ENCODE data around the gene ROBO1.

ROBO1 gene

GRCh38 chr3:78844307-78844706 lies 923.5 kb downstream of the ROBO1 start:
- H3K9ac ChIP-seq (ENCODE audit: low read depth, low read length): no peak overlapping the region
- no peak overlapping the region for H3K27ac ChIP-seq (ENCODE audit: low read length)
- H3K9me3 ChIP-seq (ENCODE audit: insufficient read depth, low read length, severe bottlenecking): no peaks in the 10 kb centered on the region
- no peaks in the 10 kb centered on the region for H4K20me1 ChIP-seq (ENCODE audit: insufficient read depth, low read length)
- H2AFZ ChIP-seq (ENCODE audit: low read depth, low read length): no peak overlapping the region
- H3K79me2 ChIP-seq (ENCODE audit: insufficient read depth, low read length): no peaks in the 10 kb centered on the region
- DNase-seq (no peak), ATAC-seq (ENCODE audit: insufficient read depth, low read depth) (no peak)
- no peaks in the 10 kb centered on the region for H3K4me1 ChIP-seq (ENCODE audit: insufficient read depth, low read length)
- no peak overlapping the region for H3K4me3 ChIP-seq (ENCODE audit: low read depth in 1 of 2, low read length in 2 of 2)
- TF ChIP-seq CTCF (IDR thresholded peaks at IDR 0.05; ENCODE audit: borderline replicate concordance, extremely low read depth, low read length, poor library complexity, severe bottlenecking): no peak
- TF ChIP-seq EZH2 (IDR thresholded peaks at IDR 0.05; ENCODE audit: borderline replicate concordance, low read depth, low read length, severe bottlenecking): no peak
- no peaks in the 10 kb centered on the region for H3K27me3 ChIP-seq (ENCODE audit: insufficient read depth, low read length, poor library complexity)
- H3K36me3 ChIP-seq (ENCODE audit: insufficient read depth, low read length): no peaks in the 10 kb centered on the region
- H3K4me2 ChIP-seq (ENCODE audit: insufficient read depth, low read length): no peak overlapping the region

GRCh38 chr3:78839693-78840092 lies 928.1 kb downstream of the ROBO1 start:
- Histone ChIP-seq H3K4me3 (ENCODE audit: low read depth in 1 of 2, low read length in 2 of 2) (no peak overlapping the region), H3K9me3 (ENCODE audit: insufficient read depth, low read length, severe bottlenecking) (no peaks in the 10 kb centered on the region), H3K9ac (ENCODE audit: low read depth, low read length) (no peak overlapping the region), H2AFZ (ENCODE audit: low read depth, low read length) (no peak overlapping the region), H3K27me3 (ENCODE audit: insufficient read depth, low read length, poor library complexity) (no peaks in the 10 kb centered on the region), H3K27ac (ENCODE audit: low read length) (no peak overlapping the region), H3K4me1 (ENCODE audit: insufficient read depth, low read length) (no peaks in the 10 kb centered on the region), H4K20me1 (ENCODE audit: insufficient read depth, low read length) (no peaks in the 10 kb centered on the region), H3K36me3 (ENCODE audit: insufficient read depth, low read length) (no peaks in the 10 kb centered on the region), H3K4me2 (ENCODE audit: insufficient read depth, low read length) (no peak overlapping the region), H3K79me2 (ENCODE audit: insufficient read depth, low read length) (no peaks in the 10 kb centered on the region)
- no peak for TF ChIP-seq CTCF (IDR thresholded peaks at IDR 0.05; ENCODE audit: borderline replicate concordance, extremely low read depth, low read length, poor library complexity, severe bottlenecking)
- TF ChIP-seq EZH2 (IDR thresholded peaks at IDR 0.05; ENCODE audit: borderline replicate concordance, low read depth, low read length, severe bottlenecking): no peak
- DNase-seq (no peak), ATAC-seq (ENCODE audit: insufficient read depth, low read depth) (no peak)

GRCh38 chr3:78838362-78838761 lies 929.4 kb downstream of the ROBO1 start:
- Histone ChIP-seq H2AFZ (ENCODE audit: low read depth, low read length) (no peak overlapping the region), H3K4me2 (ENCODE audit: insufficient read depth, low read length) (no peak overlapping the region), H3K4me1 (ENCODE audit: insufficient read depth, low read length) (no peaks in the 10 kb centered on the region), H4K20me1 (ENCODE audit: insufficient read depth, low read length) (no peaks in the 10 kb centered on the region), H3K79me2 (ENCODE audit: insufficient read depth, low read length) (no peaks in the 10 kb centered on the region), H3K9me3 (ENCODE audit: insufficient read depth, low read length, severe bottlenecking) (no peaks in the 10 kb centered on the region), H3K4me3 (ENCODE audit: low read depth in 1 of 2, low read length in 2 of 2) (no peak overlapping the region), H3K27me3 (ENCODE audit: insufficient read depth, low read length, poor library complexity) (no peaks in the 10 kb centered on the region), H3K27ac (ENCODE audit: low read length) (no peak overlapping the region), H3K36me3 (ENCODE audit: insufficient read depth, low read length) (no peaks in the 10 kb centered on the region), H3K9ac (ENCODE audit: low read depth, low read length) (no peak overlapping the region)
- DNase-seq (no peak), ATAC-seq (ENCODE audit: insufficient read depth, low read depth) (no peak)
- TF ChIP-seq EZH2 (IDR thresholded peaks at IDR 0.05; ENCODE audit: borderline replicate concordance, low read depth, low read length, severe bottlenecking): no peak
- TF ChIP-seq CTCF (IDR thresholded peaks at IDR 0.05; ENCODE audit: borderline replicate concordance, extremely low read depth, low read length, poor library complexity, severe bottlenecking): no peak

- H3K9ac ChIP-seq (ENCODE audit: low read depth, low read length): no peak overlapping the region
- H3K79me2 ChIP-seq (ENCODE audit: insufficient read depth, low read length): no peaks in the 10 kb centered on the region
- H3K27me3 ChIP-seq (ENCODE audit: insufficient read depth, low read length, poor library complexity): no peaks in the 10 kb centered on the region
- H3K4me1 ChIP-seq (ENCODE audit: insufficient read depth, low read length): no peaks in the 10 kb centered on the region
- H3K9me3 ChIP-seq (ENCODE audit: insufficient read depth, low read length, severe bottlenecking): no peaks in the 10 kb centered on the region
- no peak overlapping the region for H2AFZ ChIP-seq (ENCODE audit: low read depth, low read length)
- H3K36me3 ChIP-seq (ENCODE audit: insufficient read depth, low read length): no peaks in the 10 kb centered on the region
- no peak for ATAC-seq (ENCODE audit: insufficient read depth, low read depth)
- DNase-seq: no peak
- no peak overlapping the region for H3K4me2 ChIP-seq (ENCODE audit: insufficient read depth, low read length)
- H3K27ac ChIP-seq (ENCODE audit: low read length): no peak overlapping the region
- no peak overlapping the region for H3K4me3 ChIP-seq (ENCODE audit: low read depth in 1 of 2, low read length in 2 of 2)
- TF ChIP-seq CTCF (IDR thresholded peaks at IDR 0.05; ENCODE audit: borderline replicate concordance, extremely low read depth, low read length, poor library complexity, severe bottlenecking): no peak
- TF ChIP-seq EZH2 (IDR thresholded peaks at IDR 0.05; ENCODE audit: borderline replicate concordance, low read depth, low read length, severe bottlenecking): no peak
- no peaks in the 10 kb centered on the region for H4K20me1 ChIP-seq (ENCODE audit: insufficient read depth, low read length)
These were observed 932.9 kb downstream of the ROBO1 start for GRCh38 chr3:78834910-78835309.
